Parathyroid adenoma (tissue), 2 donors: Measurements from ENCODE around the gene PCDHAC2.

Source experiments
- H2AFZ ChIP-seq: fragments of 300-600 bp; sonication (generic); one replicate; pipeline ENCODE4 v1.7.0; 2017; ENCODE audit warnings: antibody characterized with exemption, mild to moderate bottlenecking
- H3K27ac ChIP-seq: fragments of 300-600 bp; sonication (generic); one replicate; pipeline ENCODE4 v1.7.0; 2017
- H3K27me3 ChIP-seq: fragments of 300-600 bp; sonication (generic); one replicate; pipeline ENCODE4 v1.7.0; 2017; ENCODE audit warnings: low read length; ENCODE audit not compliant: control insufficient read depth, insufficient read depth
- H3K36me3 ChIP-seq: fragments of 300-600 bp; sonication (generic); one replicate; pipeline ENCODE4 v1.7.0; 2017; ENCODE audit warnings: low read length; ENCODE audit not compliant: control insufficient read depth, insufficient read depth
- H3K4me1 ChIP-seq: fragments of 300-600 bp; sonication (generic); one replicate; pipeline ENCODE4 v1.7.0; 2017; ENCODE audit warnings: control low read depth
- H3K4me2 ChIP-seq: fragments of 300-600 bp; sonication (generic); one replicate; pipeline ENCODE4 v1.7.0; 2017; ENCODE audit warnings: low read length
- H3K4me3 ChIP-seq: fragments of 300-600 bp; sonication (generic); one replicate; pipeline ENCODE4 v1.7.0; 2017; ENCODE audit warnings: low read depth, low read length
- H3K79me2 ChIP-seq: fragments of 300-600 bp; sonication (generic); one replicate; pipeline ENCODE4 v1.7.0; 2017; ENCODE audit warnings: control low read depth
- H3K9ac ChIP-seq: fragments of 300-600 bp; sonication (generic); one replicate; pipeline ENCODE4 v1.7.0; 2017; ENCODE audit warnings: mild to moderate bottlenecking
- H3K9me3 ChIP-seq: fragments of 300-600 bp; sonication (generic); one replicate; pipeline ENCODE4 v1.7.0; 2017; ENCODE audit warnings: low read length; ENCODE audit not compliant: control insufficient read depth
- CTCF ChIP-seq: fragments of 300-600 bp; sonication (generic); IDR thresholded peaks from one replicate; pipeline ENCODE4 v1.7.0; 2017; ENCODE audit warnings: antibody characterized with exemption, mild to moderate bottlenecking
- donor health status: primary hyperparathyroidism.

The PCDHAC2 gene

GRCh38 chr5:141017943-141018342 is 51.7 kb downstream of the PCDHAC2 start:
- Histone ChIP-seq H2AFZ (no peak overlapping the region), H3K4me3 (no peak overlapping the region), H3K4me2 (no peak overlapping the region), H3K79me2 (no peaks in the 10 kb centered on the region), H3K9ac (no peak overlapping the region), H3K36me3 (no peaks in the 10 kb centered on the region), H3K4me1 (no peaks in the 10 kb centered on the region), H3K9me3 (no peaks in the 10 kb centered on the region), H3K27ac (no peak overlapping the region), H3K27me3 (no peaks in the 10 kb centered on the region)
- no peak for TF ChIP-seq CTCF
